ENCODE measurements around the gene PIK3CB. TPM values are rescaled to one million over a fixed set of nuclear protein-coding genes. Genes with fewer than 3 reads are reported as not detected.

The PIK3CB gene
- total and polyA plus RNA-seq, 10 of the 15 experiments (the other 5 are each of a cell fraction or from before 2014, with no cell fraction given), result 5.0 to 18.4 (median 10.4) TPM

- CTCF ChIA-PET, result interaction anchor here (0.9 to 12.6 kb wide), 6 partner anchors 11 to 226 kb away, joined by 3 to 380 read pairs (median 3); no protein-coding TSS in a partner anchor
- FAIRE-seq, result no peak
- in situ Hi-C loops (cut with MboI), result loop anchor here (10.0 kb wide), 1 partner anchor 639 kb away; the partner anchor contains the start of gene MRPS22
Measured at GRCh38 chr3:138705675-138706074, 129.1 kb downstream of the PIK3CB start.

More at GRCh38 chr3:138705675-138706074, 129.1 kb downstream of the PIK3CB start:
- DNase-seq (ENCODE audit: low read depth, low spot score) (no peak), ATAC-seq (no peak)
- no peak overlapping the region for H3K4me2 ChIP-seq (ENCODE audit: control insufficient read depth, insufficient read depth)
- no peak overlapping the region for H3K9ac ChIP-seq (ENCODE audit: control insufficient read depth, insufficient read depth, low read length)
- intact Hi-C loops (cut with micrococcal nuclease; ENCODE audit: unreplicated experiment), result no loop called here
- H2AFZ ChIP-seq (ENCODE audit: control insufficient read depth, low read depth, low read length), result no peak overlapping the region
- no peak overlapping the region for H3K27ac ChIP-seq (ENCODE audit: control insufficient read depth, insufficient read depth)
- H3K36me3 ChIP-seq (ENCODE audit: control insufficient read depth in 2 of 2, insufficient read depth in 2 of 2, low read length in 1 of 2), result no peaks in the 10 kb centered on the region
- no peaks in the 10 kb centered on the region for H3K9me3 ChIP-seq (replicated peaks; ENCODE audit: control insufficient read depth, insufficient read depth, low read length)
- ChIA-PET RAD21 (ENCODE audit: unreplicated experiment) (interaction anchor here (1.5 to 1.7 kb wide), 2 partner anchors 111 to 210 kb away, joined by 4 to 9 read pairs; partner anchors contain the start of gene CEP70), POLR2A (no interaction called here), SMC1A (ENCODE audit: uncharacterized antibody, unreplicated experiment) (interaction anchor here (0.6 to 3.7 kb wide), 8 partner anchors 9 to 1692 kb away, joined by 3 to 19 read pairs (median 4); no protein-coding TSS in a partner anchor)
- H4K20me1 ChIP-seq (ENCODE audit: control insufficient read depth, insufficient read depth), result no peaks in the 10 kb centered on the region
- 88% methylated on average over 1 of the region's 1 CpG for WGBS (ENCODE audit: insufficient coverage, insufficient replicate concordance, low lambda C conversion rate, missing lambda C conversion rate)
- BruUV-seq (replicated peaks), result no TSS peak
- H3K4me3 ChIP-seq, result no peak overlapping the region
- H3K79me2 ChIP-seq (ENCODE audit: control insufficient read depth, insufficient read depth, low read length), result no peaks in the 10 kb centered on the region
- H3K27me3 ChIP-seq (replicated peaks in 1 of 2; ENCODE audit: control insufficient read depth in 2 of 2, insufficient read depth in 2 of 2, low read length in 1 of 2), result no peaks in the 10 kb centered on the region
- TF ChIP-seq ZNF24 (IDR thresholded peaks at IDR 0.05) (no peak), YBX1 (IDR thresholded peaks at IDR 0.05) (no peak), MTA3 (IDR thresholded peaks at IDR 0.05; ENCODE audit: borderline replicate concordance, low read length) (no peak), NFXL1 (IDR thresholded peaks at IDR 0.05; ENCODE audit: borderline replicate concordance) (no peak), RAD51 (IDR thresholded peaks at IDR 0.05) (no peak), ZBTB33 (IDR thresholded peaks at IDR 0.05) (no peak), POLR2A (IDR thresholded peaks at IDR 0.05; ENCODE audit: low read depth, low read length) (no peak), NFIC (IDR thresholded peaks at IDR 0.05; ENCODE audit: low read depth, low read length) (no peak), ZNF622 (IDR thresholded peaks at IDR 0.05) (no peak), NR2C2 (IDR thresholded peaks at IDR 0.05; ENCODE audit: borderline replicate concordance, control insufficient read depth, insufficient read length, low read depth) (no peak)
- TF ChIP-seq, protein P1, sequence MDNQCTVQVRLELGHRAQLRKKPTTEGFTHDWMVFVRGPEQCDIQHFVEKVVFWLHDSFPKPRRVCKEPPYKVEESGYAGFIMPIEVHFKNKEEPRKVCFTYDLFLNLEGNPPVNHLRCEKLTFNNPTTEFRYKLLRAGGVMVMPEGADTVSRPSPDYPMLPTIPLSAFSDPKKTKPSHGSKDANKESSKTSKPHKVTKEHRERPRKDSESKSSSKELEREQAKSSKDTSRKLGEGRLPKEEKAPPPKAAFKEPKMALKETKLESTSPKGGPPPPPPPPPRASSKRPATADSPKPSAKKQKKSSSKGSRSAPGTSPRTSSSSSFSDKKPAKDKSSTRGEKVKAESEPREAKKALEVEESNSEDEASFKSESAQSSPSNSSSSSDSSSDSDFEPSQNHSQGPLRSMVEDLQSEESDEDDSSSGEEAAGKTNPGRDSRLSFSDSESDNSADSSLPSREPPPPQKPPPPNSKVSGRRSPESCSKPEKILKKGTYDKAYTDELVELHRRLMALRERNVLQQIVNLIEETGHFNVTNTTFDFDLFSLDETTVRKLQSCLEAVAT (IDR thresholded peaks at IDR 0.05), result no peak
- H3K4me1 ChIP-seq (ENCODE audit: control insufficient read depth, insufficient read depth, low read length), result no peaks in the 10 kb centered on the region
